Panc1 (cell line): ENCODE data around the gene HSBP1L1.

Source experiments
- POLR2AphosphoS5 ChIP-seq: IDR thresholded peaks from 2 replicates; pipeline ENCODE4 v1.6.1; 2012; ENCODE audit warnings: mild to moderate bottlenecking, low read depth, low read length, moderate library complexity
- TF ChIP-seq, protein P1 (sequence below): fragments of 450-650 bp; IDR thresholded peaks from 2 replicates; pipeline ENCODE4 v1.5.1; 2017; ENCODE audit warnings: mild to moderate bottlenecking
- TF ChIP-seq, protein P2 (sequence below), 2 experiments: IDR thresholded peaks; 2 replicates each; pipeline ENCODE4 v1.6.1; 2011 to 2012; ENCODE audit warnings: low read depth in 2 of 2, control low read depth in 1 of 2, low read length in 1 of 2, mild to moderate bottlenecking in 1 of 2, moderate library complexity in 1 of 2; ENCODE audit not compliant: insufficient read depth in 1 of 2

DNA sequence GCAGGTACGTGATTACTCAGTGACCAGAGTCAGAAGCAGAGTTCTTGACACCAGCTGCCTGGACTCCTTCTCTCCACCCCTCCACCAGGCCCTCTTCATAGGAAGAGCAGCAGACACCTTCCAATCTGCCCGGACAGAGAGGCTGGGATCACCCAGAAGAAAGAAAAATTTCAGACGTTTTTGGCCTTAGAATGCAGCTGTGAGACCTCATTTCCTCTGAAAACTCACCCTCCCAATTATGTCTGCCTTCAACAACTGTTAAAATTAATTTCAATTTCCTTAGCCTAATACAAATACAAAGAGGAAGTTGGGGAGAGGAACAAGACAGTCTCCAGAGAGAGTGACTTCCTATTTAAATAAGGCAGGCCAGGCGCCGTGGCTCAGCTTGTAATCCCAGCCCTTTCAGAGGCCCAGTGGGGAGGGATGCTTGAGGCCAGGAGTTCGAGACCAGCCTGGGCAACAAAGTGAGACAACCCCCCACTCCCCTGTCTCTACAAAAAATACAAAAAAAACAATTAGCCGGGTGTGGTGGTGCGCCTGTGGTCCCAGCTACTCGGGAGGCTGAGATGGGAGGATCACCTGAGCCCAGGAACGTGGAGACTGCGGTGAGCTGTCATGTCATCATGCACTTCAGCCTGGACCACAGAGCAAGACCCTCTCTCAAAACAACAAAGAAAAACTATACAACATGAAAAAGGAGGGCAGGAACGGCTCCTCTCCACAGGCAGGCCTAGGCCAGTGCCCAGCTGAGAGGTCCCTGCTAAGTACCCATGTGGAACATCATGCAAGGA is 14.6 kb upstream of the HSBP1L1 start:
- TF ChIP-seq, protein P1, sequence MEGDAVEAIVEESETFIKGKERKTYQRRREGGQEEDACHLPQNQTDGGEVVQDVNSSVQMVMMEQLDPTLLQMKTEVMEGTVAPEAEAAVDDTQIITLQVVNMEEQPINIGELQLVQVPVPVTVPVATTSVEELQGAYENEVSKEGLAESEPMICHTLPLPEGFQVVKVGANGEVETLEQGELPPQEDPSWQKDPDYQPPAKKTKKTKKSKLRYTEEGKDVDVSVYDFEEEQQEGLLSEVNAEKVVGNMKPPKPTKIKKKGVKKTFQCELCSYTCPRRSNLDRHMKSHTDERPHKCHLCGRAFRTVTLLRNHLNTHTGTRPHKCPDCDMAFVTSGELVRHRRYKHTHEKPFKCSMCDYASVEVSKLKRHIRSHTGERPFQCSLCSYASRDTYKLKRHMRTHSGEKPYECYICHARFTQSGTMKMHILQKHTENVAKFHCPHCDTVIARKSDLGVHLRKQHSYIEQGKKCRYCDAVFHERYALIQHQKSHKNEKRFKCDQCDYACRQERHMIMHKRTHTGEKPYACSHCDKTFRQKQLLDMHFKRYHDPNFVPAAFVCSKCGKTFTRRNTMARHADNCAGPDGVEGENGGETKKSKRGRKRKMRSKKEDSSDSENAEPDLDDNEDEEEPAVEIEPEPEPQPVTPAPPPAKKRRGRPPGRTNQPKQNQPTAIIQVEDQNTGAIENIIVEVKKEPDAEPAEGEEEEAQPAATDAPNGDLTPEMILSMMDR, result no peak
- TF ChIP-seq POLR2AphosphoS5, result no peak
- TF ChIP-seq, protein P2, sequence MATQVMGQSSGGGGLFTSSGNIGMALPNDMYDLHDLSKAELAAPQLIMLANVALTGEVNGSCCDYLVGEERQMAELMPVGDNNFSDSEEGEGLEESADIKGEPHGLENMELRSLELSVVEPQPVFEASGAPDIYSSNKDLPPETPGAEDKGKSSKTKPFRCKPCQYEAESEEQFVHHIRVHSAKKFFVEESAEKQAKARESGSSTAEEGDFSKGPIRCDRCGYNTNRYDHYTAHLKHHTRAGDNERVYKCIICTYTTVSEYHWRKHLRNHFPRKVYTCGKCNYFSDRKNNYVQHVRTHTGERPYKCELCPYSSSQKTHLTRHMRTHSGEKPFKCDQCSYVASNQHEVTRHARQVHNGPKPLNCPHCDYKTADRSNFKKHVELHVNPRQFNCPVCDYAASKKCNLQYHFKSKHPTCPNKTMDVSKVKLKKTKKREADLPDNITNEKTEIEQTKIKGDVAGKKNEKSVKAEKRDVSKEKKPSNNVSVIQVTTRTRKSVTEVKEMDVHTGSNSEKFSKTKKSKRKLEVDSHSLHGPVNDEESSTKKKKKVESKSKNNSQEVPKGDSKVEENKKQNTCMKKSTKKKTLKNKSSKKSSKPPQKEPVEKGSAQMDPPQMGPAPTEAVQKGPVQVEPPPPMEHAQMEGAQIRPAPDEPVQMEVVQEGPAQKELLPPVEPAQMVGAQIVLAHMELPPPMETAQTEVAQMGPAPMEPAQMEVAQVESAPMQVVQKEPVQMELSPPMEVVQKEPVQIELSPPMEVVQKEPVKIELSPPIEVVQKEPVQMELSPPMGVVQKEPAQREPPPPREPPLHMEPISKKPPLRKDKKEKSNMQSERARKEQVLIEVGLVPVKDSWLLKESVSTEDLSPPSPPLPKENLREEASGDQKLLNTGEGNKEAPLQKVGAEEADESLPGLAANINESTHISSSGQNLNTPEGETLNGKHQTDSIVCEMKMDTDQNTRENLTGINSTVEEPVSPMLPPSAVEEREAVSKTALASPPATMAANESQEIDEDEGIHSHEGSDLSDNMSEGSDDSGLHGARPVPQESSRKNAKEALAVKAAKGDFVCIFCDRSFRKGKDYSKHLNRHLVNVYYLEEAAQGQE (IDR thresholded peaks at IDR 0.05; ENCODE audit: insufficient read depth in 1 of 2, low read depth in 2 of 2, low read length in 1 of 2), result no peak
